Liver (tissue), 9 donors: ENCODE measurements around the gene NDST1. TPM values are rescaled to one million over a fixed set of nuclear protein-coding genes. Genes with fewer than 3 reads are reported as not detected.
A peak's percentile ranks its signal among the peaks of the same experiment; 100 is the strongest.

Experiments
- DNase-seq: peaks from one replicate; pipeline ENCODE4 v3.0.0-alpha.2; 2017; ENCODE audit warnings: low spot score
- H3K27ac ChIP-seq, 2 donors: one replicate each; pipeline ENCODE4 v1.7.0; 2013; ENCODE audit warnings: inconsistent platforms in 2 of 2, low read length in 2 of 2, control low read depth in 1 of 2, low read depth in 1 of 2, mild to moderate bottlenecking in 1 of 2
- H3K27me3 ChIP-seq, 4 donors: one replicate each; pipeline versions ENCODE4 v1.6.1 to v1.7.0; 2013; ENCODE audit warnings: low read length in 3 of 4, inconsistent platforms in 1 of 4, mild to moderate bottlenecking in 1 of 4, moderate library complexity in 1 of 4; ENCODE audit not compliant: control insufficient read depth in 4 of 4, insufficient read depth in 4 of 4
- H3K36me3 ChIP-seq, 4 donors: one replicate each; pipeline versions ENCODE4 v1.6.1 to v1.7.0; 2013; ENCODE audit warnings: low read length in 3 of 4, mild to moderate bottlenecking in 3 of 4, low read depth in 1 of 4, moderate library complexity in 1 of 4; ENCODE audit not compliant: control insufficient read depth in 4 of 4, insufficient read depth in 3 of 4
- H3K4me1 ChIP-seq, 4 donors: one replicate each; pipeline versions ENCODE4 v1.6.1 to v1.7.0; 2013; ENCODE audit warnings: low read length in 3 of 4, mild to moderate bottlenecking in 3 of 4, moderate library complexity in 1 of 4; ENCODE audit not compliant: control insufficient read depth in 4 of 4, insufficient read depth in 4 of 4
- H3K4me3 ChIP-seq, 3 donors: one replicate each; pipeline versions ENCODE4 v1.6.1 to v1.7.0; 2013; ENCODE audit warnings: low read length in 3 of 3, control low read depth in 1 of 3, low read depth in 1 of 3, mild to moderate bottlenecking in 1 of 3
- H3K9ac ChIP-seq, 2 donors: one replicate each; pipeline ENCODE4 v1.7.0; 2013; ENCODE audit warnings: low read length in 2 of 2, mild to moderate bottlenecking in 2 of 2, moderate library complexity in 2 of 2, control low read depth in 1 of 2, low read depth in 1 of 2
- H3K9me3 ChIP-seq, 4 donors: one replicate each; pipeline versions ENCODE4 v1.6.1 to v1.7.0; 2013; ENCODE audit warnings: low read length in 3 of 4; ENCODE audit not compliant: control insufficient read depth in 4 of 4
- FOXA1 ChIP-seq: IDR thresholded peaks from 2 replicates; pipeline ENCODE4 v1.6.1; 2016; ENCODE audit warnings: antibody characterized with exemption
- GABPA ChIP-seq, 2 donors: IDR thresholded peaks in 1 of 2; conservative IDR thresholded peaks in 1 of 2; 2 replicates each; pipeline ENCODE4 v1.6.1; 2016; ENCODE audit warnings: antibody characterized with exemption in 2 of 2, mild to moderate bottlenecking in 1 of 2, moderate library complexity in 1 of 2
- HNF4A ChIP-seq, 2 donors: conservative IDR thresholded peaks; 2 replicates each; pipeline ENCODE4 v1.6.1; 2016; ENCODE audit warnings: antibody characterized with exemption in 2 of 2, mild to moderate bottlenecking in 2 of 2
- JUND ChIP-seq, 2 donors: IDR thresholded peaks; 2 replicates each; pipeline ENCODE4 v1.6.1; 2016; ENCODE audit warnings: antibody characterized with exemption in 2 of 2
- RAD21 ChIP-seq, 2 donors: IDR thresholded peaks; 2 replicates each; pipeline ENCODE4 v1.6.1; 2016; ENCODE audit warnings: antibody characterized with exemption in 2 of 2, mild to moderate bottlenecking in 2 of 2
- RXRA ChIP-seq, 2 donors: IDR thresholded peaks; 2 replicates each; pipeline ENCODE4 v1.6.1; 2017 to 2018; ENCODE audit warnings: antibody characterized with exemption in 2 of 2, mild to moderate bottlenecking in 1 of 2
- SP1 ChIP-seq: IDR thresholded peaks from 2 replicates; pipeline ENCODE4 v1.6.1; 2018; ENCODE audit warnings: antibody characterized with exemption, mild to moderate bottlenecking
- WGBS: extraction: QIAGEN DNeasy Blood & Tissue Kit; methylation state at CpG from one replicate; pipeline ENCODE4 v1.1.7; 2013; 5-methylcytosine and 5-hydroxymethylcytosine counted together
- polyA plus RNA-seq, 2 donors: library from polyadenylated mRNA; stranded (reverse) in 1 of 2; unstranded in 1 of 2; fragments of 200-250 nt in 1 of 2; fragments of >200 nt in 1 of 2; fragmentation: Nextera tagmentation in 1 of 2; extraction: Ambion mirVana in 1 of 2; gene quantifications; one replicate each; pipeline versions ENCODE4 v1.2.1 to v1.2.3, GENCODE V29; 2013 to 2015
- total RNA-seq, 2 donors: library from RNA; depleted of rRNA; stranded (reverse); fragments of >200 nt; gene quantifications; one replicate each; pipeline ENCODE4 v1.2.3, GENCODE V29; 2014
- TF ChIP-seq, protein P1 (sequence below): IDR thresholded peaks from 2 replicates; pipeline ENCODE4 v1.6.1; 2016; ENCODE audit warnings: antibody characterized with exemption
- TF ChIP-seq, protein P2 (sequence below): IDR thresholded peaks from 2 replicates; pipeline ENCODE4 v1.6.1; 2016; ENCODE audit warnings: antibody characterized with exemption
- TF ChIP-seq, protein P3 (sequence below): IDR thresholded peaks from 2 replicates; pipeline ENCODE4 v1.6.1; 2016; ENCODE audit warnings: antibody characterized with exemption, mild to moderate bottlenecking
- TF ChIP-seq, protein P4 (sequence below): fragments of 150-350 bp; IDR thresholded peaks from 2 replicates; pipeline ENCODE4 v1.5.1; 2017; ENCODE audit warnings: improper control_type of control experiment, low read depth, low read length; ENCODE audit not compliant: missing input control
- donor health status: healthy.
- donor health status: healthy.
- donor health status: healthy.
- donor health status: healthy.
- donor health status: healthy.

Gene NDST1
- total and polyA plus RNA-seq, 4 donors: 10.3 to 103 (median 39.0) TPM

DNA sequence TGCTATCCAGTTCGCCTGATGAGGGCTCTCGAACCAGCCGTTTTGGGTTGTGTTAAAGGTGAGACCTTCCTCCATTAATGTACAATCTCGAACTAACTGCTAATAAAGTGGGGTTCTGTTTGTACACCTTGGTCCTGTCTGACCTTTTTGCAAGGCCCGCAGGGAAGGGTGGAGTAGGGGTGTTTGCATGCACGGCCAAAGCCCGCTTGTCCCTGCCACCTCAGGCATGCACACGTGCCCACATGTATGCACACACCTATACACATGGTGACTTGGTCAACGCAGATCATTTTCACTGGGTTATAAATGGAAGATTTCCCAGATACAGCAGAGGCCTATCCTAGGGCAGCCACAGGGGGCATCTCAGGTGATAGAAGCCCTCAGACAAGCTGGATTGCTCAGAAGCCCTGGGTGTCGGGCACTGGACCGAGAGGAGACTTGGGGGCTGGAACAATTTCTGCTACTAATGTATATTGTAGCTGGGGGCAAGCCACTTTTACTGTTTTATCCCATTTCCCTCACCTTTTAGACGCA lies 50.2 kb downstream of the NDST1 start (continued):
- TF ChIP-seq, protein P1, sequence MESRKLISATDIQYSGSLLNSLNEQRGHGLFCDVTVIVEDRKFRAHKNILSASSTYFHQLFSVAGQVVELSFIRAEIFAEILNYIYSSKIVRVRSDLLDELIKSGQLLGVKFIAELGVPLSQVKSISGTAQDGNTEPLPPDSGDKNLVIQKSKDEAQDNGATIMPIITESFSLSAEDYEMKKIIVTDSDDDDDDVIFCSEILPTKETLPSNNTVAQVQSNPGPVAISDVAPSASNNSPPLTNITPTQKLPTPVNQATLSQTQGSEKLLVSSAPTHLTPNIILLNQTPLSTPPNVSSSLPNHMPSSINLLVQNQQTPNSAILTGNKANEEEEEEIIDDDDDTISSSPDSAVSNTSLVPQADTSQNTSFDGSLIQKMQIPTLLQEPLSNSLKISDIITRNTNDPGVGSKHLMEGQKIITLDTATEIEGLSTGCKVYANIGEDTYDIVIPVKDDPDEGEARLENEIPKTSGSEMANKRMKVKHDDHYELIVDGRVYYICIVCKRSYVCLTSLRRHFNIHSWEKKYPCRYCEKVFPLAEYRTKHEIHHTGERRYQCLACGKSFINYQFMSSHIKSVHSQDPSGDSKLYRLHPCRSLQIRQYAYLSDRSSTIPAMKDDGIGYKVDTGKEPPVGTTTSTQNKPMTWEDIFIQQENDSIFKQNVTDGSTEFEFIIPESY: no peak
- TF ChIP-seq, protein P2, sequence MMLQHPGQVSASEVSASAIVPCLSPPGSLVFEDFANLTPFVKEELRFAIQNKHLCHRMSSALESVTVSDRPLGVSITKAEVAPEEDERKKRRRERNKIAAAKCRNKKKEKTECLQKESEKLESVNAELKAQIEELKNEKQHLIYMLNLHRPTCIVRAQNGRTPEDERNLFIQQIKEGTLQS: no peak
- TF ChIP-seq GABPA (IDR thresholded peaks at IDR 0.05 in 1 of 2, conservative IDR thresholded peaks at IDR 0.05 in 1 of 2) (no peak), FOXA1 (no peak)

DNA sequence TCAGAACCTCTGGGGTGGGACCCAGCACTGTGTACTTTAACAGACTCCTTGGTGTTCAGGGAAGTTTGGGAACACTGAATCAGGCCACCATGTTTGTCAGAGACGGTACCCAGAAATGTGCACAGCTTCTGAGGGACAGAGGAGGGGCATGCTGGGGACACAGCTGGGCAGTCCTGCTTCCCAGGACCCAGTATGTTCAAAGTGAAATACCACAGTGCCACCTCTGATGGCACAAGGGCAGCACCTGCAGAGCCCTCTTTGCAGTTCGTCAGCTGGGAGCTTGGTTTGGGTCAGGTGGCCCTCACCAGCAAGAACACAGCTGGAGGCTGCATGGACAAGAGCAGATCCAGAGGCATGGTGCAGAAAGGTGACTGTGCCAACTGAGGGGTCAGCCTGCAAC lies 51.2 kb downstream of the NDST1 start:
- Histone ChIP-seq H3K36me3 (peaks cover 11 to 21% (median 17%) of the 10 kb centered on the region in 4 donors), H3K27ac (peak overlapping the region; percentile 6 to 55), H3K4me1 (peaks cover 1 to 20% (median 10%) of the 10 kb centered on the region in 4 donors), H3K9ac (no peak overlapping the region), H3K4me3 (no peak overlapping the region), H3K27me3 (no peaks in the 10 kb centered on the region), H3K9me3 (no peaks in the 10 kb centered on the region)
- TF ChIP-seq RAD21 (IDR thresholded peaks at IDR 0.05): peak; percentile 13 to 34
- no peak for TF ChIP-seq SP1
- TF ChIP-seq JUND (IDR thresholded peaks at IDR 0.05): no peak
- no peak for TF ChIP-seq HNF4A (conservative IDR thresholded peaks at IDR 0.05)
- TF ChIP-seq FOXA1: no peak
- no peak for TF ChIP-seq GABPA (IDR thresholded peaks at IDR 0.05 in 1 of 2, conservative IDR thresholded peaks at IDR 0.05 in 1 of 2)
- TF ChIP-seq, protein P1: no peak
- TF ChIP-seq, protein P3, sequence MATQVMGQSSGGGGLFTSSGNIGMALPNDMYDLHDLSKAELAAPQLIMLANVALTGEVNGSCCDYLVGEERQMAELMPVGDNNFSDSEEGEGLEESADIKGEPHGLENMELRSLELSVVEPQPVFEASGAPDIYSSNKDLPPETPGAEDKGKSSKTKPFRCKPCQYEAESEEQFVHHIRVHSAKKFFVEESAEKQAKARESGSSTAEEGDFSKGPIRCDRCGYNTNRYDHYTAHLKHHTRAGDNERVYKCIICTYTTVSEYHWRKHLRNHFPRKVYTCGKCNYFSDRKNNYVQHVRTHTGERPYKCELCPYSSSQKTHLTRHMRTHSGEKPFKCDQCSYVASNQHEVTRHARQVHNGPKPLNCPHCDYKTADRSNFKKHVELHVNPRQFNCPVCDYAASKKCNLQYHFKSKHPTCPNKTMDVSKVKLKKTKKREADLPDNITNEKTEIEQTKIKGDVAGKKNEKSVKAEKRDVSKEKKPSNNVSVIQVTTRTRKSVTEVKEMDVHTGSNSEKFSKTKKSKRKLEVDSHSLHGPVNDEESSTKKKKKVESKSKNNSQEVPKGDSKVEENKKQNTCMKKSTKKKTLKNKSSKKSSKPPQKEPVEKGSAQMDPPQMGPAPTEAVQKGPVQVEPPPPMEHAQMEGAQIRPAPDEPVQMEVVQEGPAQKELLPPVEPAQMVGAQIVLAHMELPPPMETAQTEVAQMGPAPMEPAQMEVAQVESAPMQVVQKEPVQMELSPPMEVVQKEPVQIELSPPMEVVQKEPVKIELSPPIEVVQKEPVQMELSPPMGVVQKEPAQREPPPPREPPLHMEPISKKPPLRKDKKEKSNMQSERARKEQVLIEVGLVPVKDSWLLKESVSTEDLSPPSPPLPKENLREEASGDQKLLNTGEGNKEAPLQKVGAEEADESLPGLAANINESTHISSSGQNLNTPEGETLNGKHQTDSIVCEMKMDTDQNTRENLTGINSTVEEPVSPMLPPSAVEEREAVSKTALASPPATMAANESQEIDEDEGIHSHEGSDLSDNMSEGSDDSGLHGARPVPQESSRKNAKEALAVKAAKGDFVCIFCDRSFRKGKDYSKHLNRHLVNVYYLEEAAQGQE: no peak
- no peak for DNase-seq
- WGBS: 65% methylated on average over 2 of the region's 2 CpGs

DNA sequence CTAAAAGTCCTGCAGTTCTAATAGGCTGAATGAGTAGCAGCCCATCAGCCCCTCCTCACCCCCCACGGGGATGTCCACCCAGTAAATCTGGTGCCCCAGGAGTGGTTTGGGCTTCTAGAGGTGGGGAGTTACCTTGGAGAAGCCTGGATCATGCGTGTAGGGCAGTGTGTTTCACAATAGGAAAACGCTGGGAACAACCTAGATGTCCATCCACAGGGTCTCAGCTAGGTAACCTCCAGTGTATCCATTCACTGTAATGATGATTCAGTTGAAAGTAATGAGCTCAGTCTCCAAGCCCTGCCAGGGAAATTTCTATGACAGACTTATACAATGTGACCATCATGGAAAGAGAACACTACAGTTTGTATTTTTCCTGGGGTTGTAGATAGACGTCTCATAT lies 51.8 kb downstream of the NDST1 start:
- Histone ChIP-seq H3K4me1 (peaks cover 1 to 20% (median 10%) of the 10 kb centered on the region in 4 donors), H3K9ac (no peak overlapping the region), H3K27ac (peak overlapping the region; percentile 6 to 55), H3K36me3 (peaks cover 11 to 20% (median 15%) of the 10 kb centered on the region in 4 donors), H3K27me3 (no peaks in the 10 kb centered on the region), H3K9me3 (no peaks in the 10 kb centered on the region), H3K4me3 (no peak overlapping the region)
- DNase-seq: no peak
- 26% methylated on average over 4 of the region's 4 CpGs for WGBS
- TF ChIP-seq FOXA1: no peak
- TF ChIP-seq, protein P4, sequence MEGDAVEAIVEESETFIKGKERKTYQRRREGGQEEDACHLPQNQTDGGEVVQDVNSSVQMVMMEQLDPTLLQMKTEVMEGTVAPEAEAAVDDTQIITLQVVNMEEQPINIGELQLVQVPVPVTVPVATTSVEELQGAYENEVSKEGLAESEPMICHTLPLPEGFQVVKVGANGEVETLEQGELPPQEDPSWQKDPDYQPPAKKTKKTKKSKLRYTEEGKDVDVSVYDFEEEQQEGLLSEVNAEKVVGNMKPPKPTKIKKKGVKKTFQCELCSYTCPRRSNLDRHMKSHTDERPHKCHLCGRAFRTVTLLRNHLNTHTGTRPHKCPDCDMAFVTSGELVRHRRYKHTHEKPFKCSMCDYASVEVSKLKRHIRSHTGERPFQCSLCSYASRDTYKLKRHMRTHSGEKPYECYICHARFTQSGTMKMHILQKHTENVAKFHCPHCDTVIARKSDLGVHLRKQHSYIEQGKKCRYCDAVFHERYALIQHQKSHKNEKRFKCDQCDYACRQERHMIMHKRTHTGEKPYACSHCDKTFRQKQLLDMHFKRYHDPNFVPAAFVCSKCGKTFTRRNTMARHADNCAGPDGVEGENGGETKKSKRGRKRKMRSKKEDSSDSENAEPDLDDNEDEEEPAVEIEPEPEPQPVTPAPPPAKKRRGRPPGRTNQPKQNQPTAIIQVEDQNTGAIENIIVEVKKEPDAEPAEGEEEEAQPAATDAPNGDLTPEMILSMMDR: no peak
- no peak for TF ChIP-seq JUND (IDR thresholded peaks at IDR 0.05)
- no peak for TF ChIP-seq HNF4A (conservative IDR thresholded peaks at IDR 0.05)
- TF ChIP-seq RXRA (IDR thresholded peaks at IDR 0.05): no peak
